8988T (cell line): ENCODE measurements around the gene PKN3.
"Not testable (repeated sequence)": the region's sequence is repeated elsewhere in the genome, so short reads cannot be mapped to it uniquely, and the experiment has no call there.

ENCODE experiments used
- DNase-seq: peaks from one replicate; pipeline ENCODE4 v3.0.0; 2011

The PKN3 gene

DNA sequence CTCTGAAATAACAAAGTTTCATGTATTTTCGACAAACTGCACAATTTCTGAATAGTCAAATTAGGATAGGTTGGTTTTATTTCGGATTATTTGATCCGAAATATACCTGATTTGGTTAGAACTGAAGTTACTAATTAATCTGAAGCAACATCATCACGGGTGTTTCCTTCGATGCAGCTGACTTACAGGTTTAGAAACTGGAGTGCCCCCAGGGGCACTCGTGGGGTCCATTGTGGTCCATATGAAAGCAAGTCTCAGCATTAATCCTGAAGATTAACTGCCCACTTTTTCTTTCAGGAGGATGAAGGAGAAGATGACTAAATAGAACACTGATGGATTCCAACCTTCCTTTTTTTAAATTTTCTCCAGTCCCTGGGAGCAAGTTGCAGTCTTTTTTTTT, 8.0 kb upstream of the PKN3 start:
- no peak for DNase-seq

DNA sequence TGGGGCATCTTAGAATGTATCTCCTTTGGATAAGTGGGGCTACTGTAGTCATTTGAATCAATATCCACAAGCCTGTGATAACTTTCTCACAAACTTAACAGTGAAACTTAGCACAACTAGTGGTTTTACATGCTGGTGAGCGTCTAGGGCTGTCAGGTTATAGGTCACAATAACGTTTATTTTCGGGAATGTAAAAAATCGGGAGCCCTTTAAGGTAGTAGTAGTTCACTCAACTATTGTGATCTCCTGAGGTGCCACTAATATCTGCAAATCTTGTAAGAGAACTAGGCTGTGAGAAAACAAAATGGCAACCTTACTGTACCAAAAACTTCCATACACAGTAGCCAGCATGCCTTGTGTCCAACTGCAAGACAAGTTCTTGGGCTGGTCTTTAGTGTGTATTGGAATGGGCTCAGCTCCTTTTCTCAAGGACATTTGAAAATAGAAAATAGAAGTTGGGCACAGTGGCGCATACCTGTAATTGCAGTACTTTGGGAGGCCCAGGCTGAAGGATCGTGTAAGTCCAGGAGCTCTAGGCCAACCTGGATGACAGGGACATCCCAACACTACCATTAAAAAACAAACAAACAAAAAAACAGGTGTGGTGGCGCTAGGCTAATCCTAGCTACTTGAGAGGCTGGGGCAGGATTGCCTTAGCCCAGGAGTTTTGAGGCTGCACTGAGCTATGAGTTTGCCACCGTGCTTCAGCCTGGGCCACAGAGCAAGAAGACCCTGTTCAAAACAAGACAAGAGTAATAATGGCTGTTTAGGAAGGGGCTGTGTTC, 5.2 kb upstream of the PKN3 start:
- no peak for DNase-seq

- DNase-seq: not testable (repeated sequence)
Observed at GRCh38 chr9:128699096-128699795, 3.1 kb upstream of the PKN3 start.

- no peak for DNase-seq
Observed at GRCh38 chr9:128701227-128701854, 962 bp upstream of the PKN3 start.

- DNase-seq: peak; percentile 82
Observed at GRCh38 chr9:128702949-128703615, 779 bp downstream of the PKN3 start.

DNA sequence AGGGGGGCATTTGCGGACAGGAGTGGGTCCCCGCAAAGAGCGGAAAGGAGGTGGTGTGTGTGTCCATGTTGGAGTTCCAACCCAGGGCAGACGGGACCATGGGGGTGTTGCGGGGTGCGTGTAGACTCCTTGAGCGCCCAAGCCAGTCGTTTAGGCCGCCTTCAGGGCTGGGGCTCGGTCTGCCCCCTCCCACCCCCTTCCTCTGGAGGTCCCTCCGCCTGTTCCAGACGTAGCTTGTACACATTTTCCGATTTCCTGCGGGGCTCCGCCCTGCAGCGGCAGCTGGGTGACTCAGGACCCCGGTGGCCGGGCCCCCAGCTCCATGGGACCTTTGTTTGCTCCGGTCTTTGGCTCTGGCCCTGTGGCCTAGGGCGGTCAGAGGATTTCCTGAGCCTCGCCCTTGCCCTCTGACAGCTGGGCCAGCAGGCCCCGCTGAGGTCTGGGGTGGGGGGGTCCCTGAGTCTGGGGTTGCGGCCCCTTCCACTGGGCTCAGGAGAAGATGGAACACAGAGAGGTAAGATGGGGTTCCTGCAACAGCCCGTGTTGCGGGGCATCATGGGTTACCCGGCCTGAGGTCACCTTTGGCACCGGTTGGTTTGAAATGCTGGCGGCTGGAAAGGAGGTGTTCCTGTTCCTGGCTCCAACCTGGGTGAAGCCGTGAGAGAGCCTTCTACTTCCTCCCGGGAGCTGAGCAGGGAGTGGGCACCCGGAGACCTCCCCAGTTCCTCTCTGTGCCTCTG, 1.5 kb downstream of the PKN3 start:
- peak; percentile 70 for DNase-seq

- DNase-seq: no peak
Observed at GRCh38 chr9:128704356-128704670, 2.0 kb downstream of the PKN3 start.

DNA sequence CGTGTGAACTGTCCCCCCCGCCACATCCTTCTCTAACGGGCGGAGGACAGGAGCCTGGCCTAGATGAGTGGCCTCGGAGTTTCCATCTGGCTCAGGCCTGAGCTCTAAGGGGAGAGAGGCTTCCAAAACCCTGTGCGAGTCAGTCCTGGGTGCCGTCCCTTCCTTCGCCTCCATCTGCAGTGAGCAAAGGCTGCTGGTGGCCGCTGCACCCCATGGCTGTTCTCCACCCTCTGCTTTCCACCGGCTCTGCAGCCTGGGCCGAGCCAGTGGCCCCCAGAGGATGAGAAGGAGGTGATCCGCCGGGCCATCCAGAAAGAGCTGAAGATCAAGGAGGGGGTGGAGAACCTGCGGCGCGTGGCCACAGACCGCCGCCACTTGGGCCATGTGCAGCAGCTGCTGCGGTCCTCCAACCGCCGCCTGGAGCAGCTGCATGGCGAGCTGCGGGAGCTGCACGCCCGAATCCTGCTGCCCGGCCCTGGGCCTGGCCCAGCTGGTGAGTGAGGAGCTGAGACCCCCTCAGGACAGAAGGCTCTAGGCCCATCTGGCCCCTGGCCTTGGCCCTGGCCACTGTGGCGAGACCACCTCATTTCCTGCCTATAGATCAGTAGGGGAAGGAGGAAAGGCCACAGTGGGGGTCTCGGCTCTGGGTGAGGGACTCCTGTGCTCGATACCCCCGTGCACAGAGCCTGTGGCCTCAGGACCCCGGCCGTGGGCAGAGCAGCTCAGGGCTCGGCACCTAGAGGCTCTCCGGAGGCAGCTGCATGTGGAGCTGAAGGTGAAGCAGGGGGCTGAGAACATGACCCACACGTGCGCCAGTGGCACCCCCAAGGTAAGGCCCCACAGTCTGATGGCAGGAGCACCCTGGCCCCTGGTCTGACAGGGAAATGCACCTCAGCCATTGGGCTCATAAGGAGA, 3.0 kb downstream of the PKN3 start:
- DNase-seq: no peak

- DNase-seq: no peak
Observed at GRCh38 chr9:128706045-128706444, 3.7 kb downstream of the PKN3 start.

GRCh38 chr9:128706671-128707381, 4.5 kb downstream of the PKN3 start:
- DNase-seq: no peak

DNA sequence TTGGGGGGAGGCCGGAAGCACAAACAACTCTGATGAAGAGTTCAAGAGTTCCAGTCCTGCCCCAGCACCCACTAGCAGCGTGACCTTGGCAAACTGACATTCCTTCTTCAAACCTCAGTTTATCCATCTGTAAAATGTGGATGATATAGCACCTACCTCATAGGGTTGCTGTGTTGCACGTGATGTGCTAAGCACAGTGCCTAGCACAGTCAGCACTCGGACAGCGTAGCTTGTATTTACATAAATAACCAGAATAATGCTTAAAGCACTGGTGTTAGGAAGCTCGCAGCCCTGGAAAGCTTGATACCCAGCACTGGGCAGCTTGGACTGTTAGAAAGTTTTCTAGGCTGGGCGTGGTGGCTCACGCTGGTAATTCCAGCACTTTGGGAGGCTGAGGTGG, 5.1 kb downstream of the PKN3 start:
- DNase-seq: no peak

GRCh38 chr9:128712451-128713410, 10.4 kb downstream of the PKN3 start:
- no peak for DNase-seq

DNA sequence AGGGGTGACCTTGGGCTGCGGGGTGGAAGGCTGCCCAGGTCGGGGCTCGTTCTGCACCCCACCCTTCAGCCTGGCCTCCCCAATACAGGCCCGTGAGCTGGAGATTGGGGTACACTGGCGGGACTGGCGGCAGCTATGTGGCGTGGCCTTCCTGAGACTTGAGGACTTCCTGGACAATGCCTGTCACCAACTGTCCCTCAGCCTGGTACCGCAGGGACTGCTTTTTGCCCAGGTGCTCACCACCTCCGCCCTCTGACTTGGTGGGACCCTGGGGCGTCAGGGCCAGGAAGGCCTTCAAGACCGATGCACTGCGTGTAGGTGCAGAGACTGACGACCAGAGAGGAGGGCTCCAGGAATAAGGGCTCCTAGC, 11.1 kb downstream of the PKN3 start:
- DNase-seq: no peak

GRCh38 chr9:128713941-128714573, 11.8 kb downstream of the PKN3 start:
- DNase-seq: no peak

GRCh38 chr9:128714586-128715435, 12.5 kb downstream of the PKN3 start:
- no peak for DNase-seq

GRCh38 chr9:128715436-128715750, 13.1 kb downstream of the PKN3 start:
- no peak for DNase-seq

DNA sequence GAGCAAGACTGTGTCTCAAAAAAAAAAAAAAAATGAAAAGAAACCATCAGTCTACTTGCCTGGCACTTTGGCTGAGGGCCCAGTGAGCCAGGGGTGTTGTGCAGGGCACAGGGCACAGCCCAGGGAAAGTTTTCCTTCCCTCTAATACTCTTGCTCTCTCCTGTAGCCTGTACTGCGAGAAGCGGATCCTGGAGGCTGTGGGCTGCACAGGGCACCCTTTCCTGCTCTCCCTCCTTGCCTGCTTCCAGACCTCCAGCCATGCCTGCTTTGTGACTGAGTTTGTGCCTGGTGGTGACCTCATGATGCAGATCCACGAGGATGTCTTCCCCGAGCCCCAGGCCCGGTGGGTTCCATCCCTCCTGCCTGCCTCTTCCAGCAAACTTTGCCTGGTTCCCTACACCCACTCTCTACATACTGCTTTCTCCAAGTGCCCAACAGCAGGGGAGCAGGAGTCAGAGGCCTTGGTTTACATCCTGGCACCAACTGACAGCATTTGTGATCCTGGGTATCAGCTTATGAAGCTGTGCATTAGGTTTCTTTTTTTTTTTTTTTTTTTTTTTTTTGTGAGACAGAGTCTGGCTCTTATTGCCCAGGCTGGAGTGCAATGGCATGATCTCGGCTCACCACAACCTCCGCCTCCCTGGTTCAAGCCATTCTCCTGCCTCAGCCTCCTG, 14.4 kb downstream of the PKN3 start:
- no peak for DNase-seq

DNA sequence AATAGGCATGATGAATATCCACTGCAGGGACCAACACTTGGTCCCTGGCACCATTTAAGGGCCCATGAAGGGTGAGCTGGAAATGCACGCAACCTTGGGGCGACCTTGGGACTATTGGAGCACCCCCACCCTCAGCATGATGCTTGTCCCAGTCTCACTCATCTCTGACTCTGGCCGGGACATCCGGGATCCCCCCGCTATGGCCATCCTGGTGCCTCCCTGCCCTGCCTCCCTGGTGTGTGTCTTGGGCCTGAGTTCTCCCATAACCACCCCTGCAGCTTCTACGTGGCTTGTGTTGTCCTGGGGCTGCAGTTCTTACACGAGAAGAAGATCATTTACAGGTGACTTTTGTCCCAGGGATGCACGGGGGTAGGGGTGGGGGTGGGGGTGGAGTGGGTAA, 15.7 kb downstream of the PKN3 start:
- no peak for DNase-seq
